ENCODE measurements around the gene TOMM70.

Gene TOMM70

DNA sequence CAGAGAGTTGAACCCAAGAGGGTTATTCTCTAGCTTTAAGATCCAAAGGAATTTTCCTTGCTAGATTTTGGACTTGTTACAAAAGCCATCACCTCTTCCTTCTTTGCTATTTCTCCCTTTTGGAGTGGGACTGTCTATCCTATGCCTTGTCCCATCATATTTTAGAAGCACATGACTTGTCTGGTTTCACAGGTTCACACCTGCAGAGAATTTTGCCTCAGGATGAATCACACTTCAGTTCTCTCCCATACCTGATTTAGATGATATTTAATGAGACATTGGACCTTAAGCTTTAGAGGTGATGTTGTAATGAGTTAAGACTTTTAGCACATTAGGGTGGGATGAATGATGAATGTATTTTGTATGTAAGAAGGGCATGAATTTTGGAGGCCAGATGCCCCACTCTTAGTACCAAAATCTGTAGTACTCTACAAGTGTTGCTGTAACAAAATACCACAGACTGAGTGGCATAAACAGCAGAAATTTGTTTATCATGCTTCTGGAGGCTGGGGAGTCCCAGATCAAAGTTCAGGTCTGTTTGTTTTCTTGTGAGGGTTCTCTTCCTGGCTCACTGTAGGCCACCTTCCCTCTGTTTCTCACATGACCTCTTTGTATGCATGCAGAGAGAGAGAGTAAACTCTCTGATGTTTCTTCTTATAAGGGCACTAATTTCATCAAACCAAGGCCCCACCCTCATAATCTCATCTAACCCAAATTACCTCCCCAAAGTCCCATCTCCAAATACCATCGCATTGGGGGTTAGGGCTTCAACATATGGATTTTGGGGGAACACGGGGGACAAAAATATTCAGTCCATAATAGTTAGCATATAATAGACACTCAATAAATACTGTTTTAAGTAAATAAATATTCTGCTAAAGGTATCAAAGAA, 10.4 kb upstream of the TOMM70 start:
- no peak for DNase-seq

GRCh38 chr3:100407977-100408532, 7.2 kb upstream of the TOMM70 start:
- DNase-seq = no peak

GRCh38 chr3:100407164-100407563, 6.3 kb upstream of the TOMM70 start:
- DNase-seq = no peak

GRCh38 chr3:100404250-100404548, 3.3 kb upstream of the TOMM70 start:
- no peak for DNase-seq

DNA sequence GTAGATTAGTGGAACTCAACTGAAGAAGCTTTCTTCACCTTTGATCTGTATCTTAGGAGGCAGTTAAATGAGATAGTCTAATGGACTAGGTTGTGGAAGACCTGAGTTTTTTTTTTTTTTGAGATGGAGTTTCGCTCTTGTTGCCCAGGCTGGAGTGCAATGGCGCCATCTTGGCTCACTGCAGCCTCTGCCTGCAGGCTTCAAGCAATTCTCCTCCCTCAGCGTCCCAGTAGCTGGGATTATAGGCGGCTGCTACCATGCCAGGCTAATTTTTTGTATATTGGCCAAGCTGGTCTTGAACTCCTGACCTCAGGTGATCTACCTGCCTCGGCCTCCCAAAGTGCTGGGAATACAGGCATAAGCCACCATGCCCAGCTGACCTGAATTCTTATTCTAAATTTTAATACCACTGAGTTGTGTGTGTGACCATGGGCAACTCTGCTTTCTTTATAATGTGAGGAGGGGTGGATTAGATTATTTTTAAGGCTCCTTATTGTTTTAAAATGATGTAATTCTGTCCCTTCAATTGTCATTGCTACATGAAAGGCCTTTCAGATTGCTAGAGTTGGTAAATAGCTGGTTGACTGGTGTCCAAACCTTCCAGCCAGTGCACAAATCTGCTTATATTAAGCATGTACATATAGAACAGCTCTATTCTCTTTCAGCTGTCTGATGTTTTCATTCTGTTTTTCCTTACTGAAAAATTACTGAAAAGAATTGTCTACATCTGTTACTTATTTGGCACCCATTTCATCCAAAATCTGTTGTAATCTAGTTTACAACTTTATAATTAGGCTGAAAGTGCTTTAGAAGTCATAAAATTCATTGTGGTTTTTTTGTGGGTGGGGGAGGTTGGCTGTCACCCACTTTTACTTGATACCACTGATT, 2.7 kb upstream of the TOMM70 start:
- DNase-seq = peak; percentile 38

DNA sequence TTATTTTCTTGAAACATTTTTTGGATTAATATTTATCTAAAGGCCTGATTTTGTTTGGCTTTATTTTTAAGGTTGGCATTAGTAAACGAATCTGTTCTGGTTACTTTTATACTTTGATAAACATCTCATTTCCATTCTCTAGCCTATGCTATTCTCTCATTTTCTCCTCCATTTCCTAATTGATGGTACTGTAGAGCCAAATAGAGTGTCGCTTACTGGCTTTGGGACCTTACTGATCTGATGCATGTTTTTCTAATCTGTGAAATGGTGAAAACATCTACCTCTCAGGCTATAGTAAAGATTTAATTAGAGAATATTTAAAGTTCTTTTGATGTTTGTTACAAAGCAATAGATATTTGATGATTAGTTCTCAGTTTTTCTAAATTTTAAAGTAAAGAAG, 2.0 kb upstream of the TOMM70 start:
- DNase-seq = no peak

DNA sequence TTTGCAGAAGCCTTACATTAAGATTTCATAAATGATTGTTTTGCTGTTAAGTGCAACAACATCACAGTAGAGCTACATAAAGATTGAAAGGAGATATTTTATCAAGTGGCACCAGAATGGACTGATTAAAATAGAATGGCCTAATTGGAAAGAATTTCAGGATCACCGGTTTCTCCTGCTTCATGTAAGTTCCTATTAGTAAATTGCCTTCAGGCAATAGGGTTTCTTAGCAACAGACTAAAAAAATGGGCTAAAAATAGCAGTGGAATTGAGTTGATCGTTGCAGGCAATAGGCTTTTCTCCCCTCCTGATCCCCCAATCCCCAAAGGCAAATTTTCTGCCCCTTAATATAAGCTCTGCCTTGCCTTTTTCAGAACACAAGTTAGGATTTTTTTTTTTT, 1.4 kb upstream of the TOMM70 start:
- peak; percentile 31 for DNase-seq

GRCh38 chr3:100401674-100402041, 769 bp upstream of the TOMM70 start:
- DNase-seq = no peak

DNA sequence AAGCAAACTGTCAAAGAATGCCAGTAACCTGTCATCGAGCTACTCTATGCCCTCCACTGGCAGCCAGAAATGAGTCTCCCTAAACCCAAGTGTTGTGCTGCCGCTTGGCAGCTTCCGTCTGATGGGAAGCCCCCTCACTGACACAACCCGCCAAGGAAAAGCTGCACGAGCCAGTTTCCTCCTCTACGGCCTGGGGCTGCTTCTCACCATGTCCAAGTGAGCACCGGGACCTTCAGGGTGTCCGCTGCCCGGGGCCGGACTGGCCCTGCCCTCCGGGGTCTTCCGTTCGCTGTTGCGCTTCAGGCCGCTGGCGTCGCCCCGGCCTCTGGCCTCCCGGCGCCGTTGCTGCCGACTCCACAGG, 490 bp downstream of the TOMM70 start:
- DNase-seq = no peak

DNA sequence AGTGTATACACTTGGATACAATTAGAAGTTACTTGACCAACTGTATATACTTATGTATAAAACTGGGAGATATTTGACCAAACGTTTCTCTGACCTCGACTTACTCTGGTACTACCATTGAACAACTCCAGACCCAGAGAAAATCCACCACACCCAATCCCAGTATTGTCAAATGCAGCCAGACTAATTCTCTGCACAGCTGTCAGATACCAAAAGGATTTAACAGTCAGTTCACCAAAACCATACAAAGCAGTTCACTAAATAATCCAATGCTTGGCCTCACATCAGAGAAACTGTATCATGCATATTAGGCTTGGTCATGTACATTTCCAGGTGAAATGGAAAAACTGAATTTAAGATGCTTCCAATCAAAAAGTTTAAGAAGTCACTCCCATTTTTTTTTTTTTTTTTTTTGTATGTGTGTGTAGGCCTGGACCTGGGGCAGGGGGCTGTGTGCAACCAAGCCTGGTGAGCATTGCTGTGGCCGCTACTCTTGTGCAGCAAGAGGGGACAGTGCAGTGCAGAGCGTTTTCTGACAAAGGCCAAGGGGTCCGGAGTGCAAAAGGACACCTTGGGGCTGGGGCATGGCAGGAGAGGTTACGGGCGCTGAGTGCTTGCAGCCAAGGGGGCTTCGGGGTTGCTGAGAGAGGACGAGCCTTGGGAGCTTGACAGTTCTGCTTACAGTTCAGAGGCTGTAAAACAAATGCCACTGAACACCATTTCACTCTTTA, 1.4 kb downstream of the TOMM70 start:
- no peak for DNase-seq

DNA sequence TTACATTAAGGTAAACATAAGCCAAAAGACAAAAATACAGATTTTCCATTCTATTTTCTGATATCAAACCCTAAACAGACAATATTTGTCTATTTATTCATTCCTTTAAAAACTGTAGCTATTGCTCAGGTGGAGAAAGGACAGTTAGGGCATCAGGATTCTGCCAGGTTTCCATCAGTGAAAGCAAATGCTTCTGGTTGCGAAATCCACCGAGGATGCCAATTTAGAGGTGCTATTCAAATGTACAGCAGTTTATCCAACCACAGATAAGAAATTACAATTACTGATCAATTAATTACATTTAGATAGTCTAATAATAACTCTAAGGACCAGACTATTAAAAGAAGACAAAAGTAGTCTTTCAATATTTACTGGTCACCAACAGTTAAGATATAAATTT, 3.9 kb downstream of the TOMM70 start:
- DNase-seq = no peak

DNA sequence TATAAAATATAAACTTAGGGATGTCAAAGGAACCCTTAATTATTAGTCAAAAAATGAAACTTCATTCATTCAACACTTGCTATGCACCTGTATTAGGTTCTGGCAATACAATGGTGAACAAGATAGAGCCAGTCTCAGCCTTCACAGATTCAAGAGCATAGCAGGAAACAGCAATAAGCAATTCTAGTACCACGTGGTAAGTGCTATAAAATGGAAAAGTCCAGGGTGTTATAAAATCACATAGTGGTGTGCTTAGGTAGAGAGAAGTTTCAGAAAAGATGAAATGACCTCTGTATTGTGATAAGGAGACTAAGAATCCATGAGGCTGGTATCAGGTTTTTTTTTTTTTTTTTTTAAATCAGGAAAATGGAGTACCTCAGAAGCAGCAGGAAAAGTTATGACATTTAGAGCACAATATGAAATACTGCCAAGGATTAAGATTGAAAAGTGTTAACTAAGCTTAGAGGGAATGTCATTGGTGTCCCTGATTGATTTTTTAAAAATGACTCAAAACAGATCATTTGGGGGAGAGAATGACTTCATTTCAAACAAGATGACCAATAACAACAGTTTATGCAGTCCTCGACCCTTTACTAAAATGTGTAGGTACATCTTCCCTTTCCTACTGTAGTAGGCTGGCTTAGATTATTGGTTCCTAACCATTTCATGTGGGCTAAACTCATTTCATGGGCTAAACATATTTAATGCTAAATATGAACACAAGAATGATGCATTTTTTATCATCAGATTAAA, 5.0 kb downstream of the TOMM70 start:
- no peak for DNase-seq

DNA sequence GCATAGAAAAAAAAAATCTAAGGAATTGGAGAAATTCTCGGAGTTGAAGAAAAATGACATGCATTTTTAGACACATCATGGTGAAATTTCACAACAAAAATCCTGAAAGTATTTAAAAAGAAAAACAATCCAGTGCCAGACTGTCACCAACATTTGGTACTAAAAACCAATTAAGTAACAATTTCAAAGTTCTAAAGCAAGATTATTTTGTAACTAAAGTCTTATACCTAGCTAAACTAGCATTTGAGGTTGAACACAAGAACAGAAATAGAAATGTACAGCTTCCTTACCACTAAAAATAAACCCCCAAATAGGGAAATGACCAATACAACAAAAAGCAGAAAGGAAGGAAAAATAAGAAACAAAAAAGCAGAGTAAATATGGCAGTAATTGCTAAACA, 11.9 kb downstream of the TOMM70 start:
- no peak for DNase-seq

- DNase-seq = no peak
Measured at GRCh38 chr3:100386437-100387074, 14.3 kb downstream of the TOMM70 start.

- no peak for DNase-seq
Measured at GRCh38 chr3:100384733-100385525, 16.0 kb downstream of the TOMM70 start.

DNA sequence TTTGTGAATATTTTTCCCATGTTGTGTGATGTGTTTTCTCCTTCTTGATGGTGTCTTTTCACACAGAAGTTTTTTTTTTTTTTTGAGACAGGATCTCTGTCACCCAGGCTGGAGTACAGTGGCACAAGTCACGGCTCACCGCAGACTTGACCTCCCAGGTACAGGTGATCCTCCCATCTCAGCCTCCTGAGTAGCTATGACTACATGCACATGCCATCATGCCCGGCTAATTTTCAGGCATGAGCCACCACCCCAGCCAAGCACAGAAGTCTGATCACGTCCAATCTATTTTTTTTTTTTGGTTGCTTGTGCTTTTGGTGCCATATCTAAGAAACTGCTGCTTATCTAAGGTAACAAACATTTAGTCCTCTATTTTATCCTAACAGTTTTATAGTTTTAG, 24.6 kb downstream of the TOMM70 start:
- no peak for DNase-seq

GRCh38 chr3:100374521-100374920, 26.4 kb downstream of the TOMM70 start:
- DNase-seq = no peak

- DNase-seq = no peak
Measured at GRCh38 chr3:100370756-100371155, 30.1 kb downstream of the TOMM70 start.

DNA sequence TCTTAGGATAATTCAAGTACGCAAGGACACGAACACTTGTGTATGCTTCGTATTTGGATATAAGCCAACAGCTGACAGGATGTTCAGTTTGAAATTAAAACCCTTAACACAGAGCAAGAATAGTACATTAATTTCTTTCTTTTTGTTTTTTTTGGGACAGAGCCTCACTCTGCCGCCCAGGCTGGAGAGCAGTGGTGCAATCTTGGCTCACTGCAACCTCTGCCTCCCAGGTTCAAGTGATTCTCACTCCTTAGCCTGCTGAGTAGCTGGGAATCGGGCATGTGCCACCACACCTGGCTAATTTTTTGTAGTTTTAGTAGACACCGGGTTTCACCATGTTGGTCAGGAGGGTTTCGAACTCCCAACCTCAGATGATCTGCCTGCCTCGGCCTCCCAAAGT, 32.4 kb downstream of the TOMM70 start:
- no peak for DNase-seq

GRCh38 chr3:100366424-100366823, 34.5 kb downstream of the TOMM70 start:
- no peak for DNase-seq

GRCh38 chr3:100364421-100364820, 36.5 kb downstream of the TOMM70 start:
- DNase-seq = no peak

All from NCI-H2227 treated with DMSO at 0.1 percent for 48 hours (cell line).